Measurements from ENCODE around the gene NAT10. TPM values are rescaled to one million over a fixed set of nuclear protein-coding genes. Genes with fewer than 3 reads are reported as not detected.

Gene NAT10
- total RNA-seq, 1 experiment from 2014 or later = 60.9 TPM

GRCh38 chr11:34105957-34106504 is 602 bp downstream of the NAT10 start:
- no peak for DNase-seq (ENCODE audit: low read depth)

- DNase-seq (ENCODE audit: low read depth) = no peak
Observed at GRCh38 chr11:34111722-34112270, 6.4 kb downstream of the NAT10 start.

GRCh38 chr11:34114014-34114413 is 8.6 kb downstream of the NAT10 start:
- DNase-seq (ENCODE audit: low read depth) = no peak

DNA sequence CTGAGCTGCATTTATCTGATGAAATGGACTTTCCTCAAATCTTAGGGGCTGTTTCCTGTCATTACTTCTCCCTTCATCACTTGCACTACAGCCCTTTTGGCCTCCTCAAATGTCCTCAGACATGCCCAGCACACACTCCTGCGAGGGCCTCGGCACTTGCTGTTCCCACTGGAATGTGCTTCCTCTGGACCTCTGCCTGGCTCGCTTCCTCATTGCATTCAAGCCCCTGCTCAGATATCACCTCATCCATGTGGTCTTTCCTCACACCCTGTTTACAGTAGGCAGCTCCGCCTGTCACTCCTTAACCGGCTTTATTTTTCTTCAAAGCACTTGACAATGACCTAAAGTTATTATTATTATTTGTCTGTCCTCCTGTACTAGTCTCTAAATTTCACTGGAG is 9.0 kb downstream of the NAT10 start:
- no peak for DNase-seq (ENCODE audit: low read depth)

GRCh38 chr11:34120651-34121050 is 15.2 kb downstream of the NAT10 start:
- DNase-seq (ENCODE audit: low read depth) = no peak

DNA sequence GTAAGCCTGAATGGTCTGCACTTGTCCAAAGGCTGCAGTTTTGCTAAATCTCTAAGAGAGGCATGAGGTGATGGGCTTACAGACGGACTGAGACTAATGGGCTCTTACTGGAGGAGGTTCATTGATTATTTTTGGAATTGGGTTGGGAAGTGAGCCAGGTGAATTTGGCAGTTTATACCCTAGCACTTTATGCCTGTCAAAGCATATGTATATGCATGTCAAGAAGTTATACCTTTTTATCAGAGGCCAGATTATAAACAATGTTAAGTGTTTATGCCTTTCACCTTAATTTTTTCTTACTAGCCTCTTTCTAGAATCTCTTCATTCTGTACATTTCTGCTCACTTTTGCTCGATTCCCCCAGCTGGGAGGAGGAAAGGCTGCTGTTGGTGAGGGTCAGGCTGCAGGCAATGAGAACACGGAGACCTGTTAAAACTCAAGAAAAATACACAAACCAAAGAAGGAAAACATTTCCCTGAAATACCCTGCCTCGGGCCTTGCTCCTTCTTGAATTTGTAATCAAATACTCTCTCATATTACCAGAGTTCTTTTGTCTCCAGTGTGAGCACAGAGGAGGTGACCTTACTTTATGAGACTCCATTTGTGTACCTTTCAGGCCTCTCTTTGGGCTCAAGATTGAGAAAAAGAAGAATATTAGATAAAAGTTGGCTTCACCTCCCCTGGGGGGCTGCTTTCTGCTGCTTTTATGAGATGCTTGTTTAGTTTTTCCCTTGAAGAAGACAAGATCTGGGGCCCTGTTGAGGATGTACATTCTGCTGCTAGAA is 19.6 kb downstream of the NAT10 start:
- DNase-seq (ENCODE audit: low read depth) = no peak

DNA sequence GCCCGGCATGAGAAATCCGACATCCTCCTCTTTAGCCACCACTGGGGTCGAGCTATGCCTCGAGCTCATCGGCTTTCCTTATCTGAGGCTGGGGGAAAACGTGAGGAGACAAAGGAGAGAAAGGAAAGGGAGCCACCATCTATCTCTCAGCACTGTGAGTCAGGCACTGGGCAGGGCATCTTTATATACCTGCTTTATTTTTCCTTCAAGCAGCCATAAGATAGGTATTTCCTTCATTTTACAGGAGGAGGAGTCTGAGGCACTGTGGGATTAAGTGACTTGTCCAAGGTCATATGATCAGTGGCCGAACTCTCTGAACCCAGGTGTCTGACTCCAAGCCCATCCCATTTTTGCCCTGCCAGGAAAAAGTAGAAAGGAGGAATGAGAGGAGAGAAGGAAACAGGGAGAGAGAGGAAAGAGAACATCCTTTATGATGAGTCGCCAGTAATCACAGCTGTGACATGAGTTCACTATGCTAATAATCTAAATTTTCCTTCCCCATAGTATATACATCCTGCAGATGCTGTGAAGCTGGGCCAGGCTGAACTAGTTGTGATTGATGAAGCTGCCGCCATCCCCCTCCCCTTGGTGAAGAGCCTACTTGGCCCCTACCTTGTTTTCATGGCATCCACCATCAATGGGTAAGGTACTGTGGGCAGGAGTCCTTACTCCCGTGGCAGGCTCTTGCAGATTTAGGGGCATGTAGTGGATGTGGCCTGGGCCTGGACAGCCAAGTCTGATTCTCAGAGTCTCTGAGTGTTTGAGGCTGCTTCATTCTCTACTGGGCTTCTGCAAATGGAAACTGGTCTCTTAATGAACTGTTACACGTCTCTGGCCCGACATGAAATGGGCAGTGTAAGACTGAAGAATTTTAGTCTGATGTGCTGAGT is 21.8 kb downstream of the NAT10 start:
- DNase-seq (ENCODE audit: low read depth) = peak; percentile 37

- no peak for DNase-seq (ENCODE audit: low read depth)
Observed at GRCh38 chr11:34128824-34129223, 23.4 kb downstream of the NAT10 start.

GRCh38 chr11:34132261-34132965 is 27.0 kb downstream of the NAT10 start:
- no peak for DNase-seq (ENCODE audit: low read depth)

DNA sequence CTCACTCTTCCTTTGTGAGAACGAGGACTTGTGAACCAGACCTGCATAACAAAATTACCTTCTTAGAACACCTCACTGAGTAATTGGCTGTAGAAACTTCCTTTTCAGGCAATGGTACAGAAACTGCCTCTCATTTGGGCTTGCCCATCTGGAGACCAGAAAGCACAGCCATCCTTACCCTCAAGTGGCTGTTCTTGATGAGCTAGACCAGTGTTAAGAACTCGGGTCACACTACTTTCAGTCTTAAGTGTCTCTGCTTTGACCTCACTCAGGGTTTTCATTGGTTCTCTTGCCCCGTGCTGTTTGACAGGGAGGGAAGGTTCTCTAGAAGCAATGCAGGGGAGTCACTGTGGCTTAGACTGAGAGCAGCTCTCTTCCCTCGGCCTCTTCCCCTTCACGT is 29.3 kb downstream of the NAT10 start:
- no peak for DNase-seq (ENCODE audit: low read depth)

GRCh38 chr11:34135439-34135838 is 30.0 kb downstream of the NAT10 start:
- no peak for DNase-seq (ENCODE audit: low read depth)

- DNase-seq (ENCODE audit: low read depth) = no peak
Observed at GRCh38 chr11:34136420-34136819, 31.0 kb downstream of the NAT10 start.

- no peak for DNase-seq (ENCODE audit: low read depth)
Observed at GRCh38 chr11:34139346-34139745, 33.9 kb downstream of the NAT10 start.

DNA sequence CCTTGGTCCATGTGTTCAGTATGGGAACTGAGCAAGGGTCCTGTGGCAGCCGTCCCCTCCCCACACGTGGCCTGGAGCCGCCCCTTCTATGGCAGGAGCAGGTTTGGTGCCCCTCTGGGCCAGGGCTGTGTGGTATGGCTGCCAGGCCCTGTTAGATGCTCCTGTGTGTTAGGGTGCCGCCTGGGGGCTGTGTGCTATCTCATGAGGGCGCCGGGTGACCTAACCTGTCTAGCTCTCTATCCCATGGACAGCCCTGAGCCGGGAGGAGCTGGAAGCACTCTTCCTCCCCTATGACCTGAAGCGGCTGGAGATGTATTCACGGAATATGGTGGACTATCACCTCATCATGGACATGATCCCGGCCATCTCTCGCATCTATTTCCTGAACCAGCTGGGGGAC is 34.7 kb downstream of the NAT10 start:
- DNase-seq (ENCODE audit: low read depth) = no peak

DNA sequence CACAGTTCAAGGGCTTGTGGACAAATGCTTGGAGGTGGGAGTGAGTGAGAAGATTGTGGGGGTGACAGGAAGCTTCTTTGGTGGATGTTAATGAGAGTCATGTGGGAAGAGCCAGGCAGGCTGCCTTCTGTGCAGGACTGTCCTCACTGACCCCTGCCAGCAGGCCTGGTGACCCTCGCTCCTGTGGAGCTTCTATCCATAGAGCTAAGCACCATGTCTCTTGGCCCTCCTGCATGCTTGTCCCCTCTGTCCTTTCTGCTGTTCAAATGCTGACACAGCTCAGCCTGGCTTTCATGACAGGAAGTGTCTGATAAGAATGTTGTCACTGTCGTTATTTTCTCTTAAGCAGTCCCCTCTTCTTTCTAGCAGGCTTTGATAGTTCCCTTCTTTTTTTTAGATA is 37.6 kb downstream of the NAT10 start:
- no peak for DNase-seq (ENCODE audit: low read depth)

- no peak for DNase-seq (ENCODE audit: low read depth)
Observed at GRCh38 chr11:34145073-34145472, 39.6 kb downstream of the NAT10 start.

GRCh38 chr11:34145847-34146381 is 40.5 kb downstream of the NAT10 start:
- DNase-seq (ENCODE audit: low read depth) = no peak

- no peak for DNase-seq (ENCODE audit: low read depth)
Observed at GRCh38 chr11:34146411-34146810, 41.0 kb downstream of the NAT10 start.

DNA sequence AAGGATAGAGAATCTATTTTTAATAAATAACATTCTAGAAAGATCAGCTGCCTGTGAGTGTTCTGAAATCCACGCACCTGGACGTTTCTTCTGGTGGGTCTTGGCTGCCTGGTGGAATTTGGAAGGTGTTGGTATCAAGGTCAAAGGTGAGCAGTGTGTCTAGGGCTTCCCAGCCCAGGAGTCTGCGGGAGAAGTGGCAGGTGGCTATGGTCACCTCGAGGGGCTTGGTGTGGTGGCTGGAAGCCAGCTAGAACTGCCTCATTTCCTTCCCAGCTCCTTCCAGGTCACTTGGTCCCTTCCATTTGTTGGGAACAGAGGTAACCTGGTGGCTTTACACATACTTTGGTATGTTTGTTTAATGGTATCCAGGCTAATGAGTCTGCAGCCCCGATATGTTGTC is 41.4 kb downstream of the NAT10 start:
- no peak for DNase-seq (ENCODE audit: low read depth)

DNA sequence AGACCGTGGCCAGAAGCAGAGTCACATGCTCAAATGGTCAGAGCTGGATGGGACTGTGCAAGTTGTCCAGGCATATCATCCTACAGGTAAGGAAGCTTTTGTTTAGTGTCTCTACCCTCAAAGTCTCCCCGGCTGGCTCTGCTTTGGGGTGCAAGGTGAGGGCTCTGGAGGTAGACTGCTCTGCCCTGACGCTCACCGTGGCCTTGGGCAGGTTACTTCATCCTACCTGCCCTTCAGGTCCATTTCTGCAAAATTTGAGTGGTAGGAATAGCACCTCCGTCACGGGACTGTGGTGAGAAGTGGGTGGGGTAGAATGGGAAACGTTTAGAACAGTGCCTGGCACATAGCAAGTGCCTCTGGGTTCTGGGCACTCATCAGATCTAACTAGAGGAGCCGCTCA is 42.2 kb downstream of the NAT10 start:
- DNase-seq (ENCODE audit: low read depth) = no peak

Measured in HT1080 (cell line).